ENCODE results near the gene UNC13A.
A peak's percentile ranks its signal among the peaks of the same experiment; 100 is the strongest.
"Not testable (repeated sequence)": the region's sequence is repeated elsewhere in the genome, so short reads cannot be mapped to it uniquely, and the experiment has no call there.

The UNC13A gene

GRCh38 chr19:17567940-17568339 is 120.2 kb downstream of the UNC13A start:
- no peaks in the 10 kb centered on the region for H3K27me3 ChIP-seq (ENCODE audit: low read depth)
- in situ Hi-C loops (cut with MboI; ENCODE audit: low sequenced_read_pairs) = no loop called here
- no peak overlapping the region for H3K4me3 ChIP-seq
- no peaks in the 10 kb centered on the region for H3K4me1 ChIP-seq
- no peaks in the 10 kb centered on the region for H3K9me3 ChIP-seq
- peaks cover 78% of the 10 kb centered on the region for H3K36me3 ChIP-seq (replicated peaks)
- no peak for DNase-seq (ENCODE audit: low spot score in 2 of 2)

- in situ Hi-C loops (cut with MboI; ENCODE audit: low sequenced_read_pairs) = no loop called here
- no peak for DNase-seq (ENCODE audit: low spot score in 2 of 2)
- H3K4me1 ChIP-seq = no peaks in the 10 kb centered on the region
- peaks cover 70% of the 10 kb centered on the region for H3K36me3 ChIP-seq (replicated peaks)
- no peaks in the 10 kb centered on the region for H3K27me3 ChIP-seq (ENCODE audit: low read depth)
- no peaks in the 10 kb centered on the region for H3K9me3 ChIP-seq
- no peak overlapping the region for H3K4me3 ChIP-seq
These were observed 122.5 kb downstream of the UNC13A start for GRCh38 chr19:17565611-17566010.

GRCh38 chr19:17564781-17565180 is 123.4 kb downstream of the UNC13A start:
- peaks cover 70% of the 10 kb centered on the region for H3K36me3 ChIP-seq (replicated peaks)

GRCh38 chr19:17562561-17562960 is 125.6 kb downstream of the UNC13A start:
- H3K4me3 ChIP-seq = no peak overlapping the region
- in situ Hi-C loops (cut with MboI; ENCODE audit: low sequenced_read_pairs) = no loop called here
- H3K9me3 ChIP-seq = no peaks in the 10 kb centered on the region
- no peaks in the 10 kb centered on the region for H3K4me1 ChIP-seq
- no peak for DNase-seq (ENCODE audit: low spot score in 2 of 2)
- no peaks in the 10 kb centered on the region for H3K27me3 ChIP-seq (ENCODE audit: low read depth)
- peaks cover 57% of the 10 kb centered on the region for H3K36me3 ChIP-seq (replicated peaks)

More at GRCh38 chr19:17564781-17565180, 123.4 kb downstream of the UNC13A start:
- no peak for DNase-seq (ENCODE audit: low spot score in 2 of 2)
- in situ Hi-C loops (cut with MboI; ENCODE audit: low sequenced_read_pairs) = no loop called here
- no peaks in the 10 kb centered on the region for H3K9me3 ChIP-seq
- H3K4me1 ChIP-seq = no peaks in the 10 kb centered on the region
- H3K4me3 ChIP-seq = no peak overlapping the region
- H3K27me3 ChIP-seq (ENCODE audit: low read depth) = no peaks in the 10 kb centered on the region

GRCh38 chr19:17562097-17562496 is 126.1 kb downstream of the UNC13A start:
- in situ Hi-C loops (cut with MboI; ENCODE audit: low sequenced_read_pairs) = no loop called here
- Histone ChIP-seq H3K4me3 (no peak overlapping the region), H3K9me3 (no peaks in the 10 kb centered on the region), H3K27me3 (ENCODE audit: low read depth) (no peaks in the 10 kb centered on the region), H3K36me3 (replicated peaks) (peaks cover 56% of the 10 kb centered on the region), H3K4me1 (no peaks in the 10 kb centered on the region)
- no peak for DNase-seq (ENCODE audit: low spot score in 2 of 2)

GRCh38 chr19:17560205-17560595 is 128.0 kb downstream of the UNC13A start:
- Histone ChIP-seq H3K4me1 (peaks cover 4% of the 10 kb centered on the region; the same call in 1 of the 2 replicates), H3K4me3 (no peak overlapping the region), H3K27me3 (ENCODE audit: low read depth) (no peaks in the 10 kb centered on the region), H3K9me3 (no peaks in the 10 kb centered on the region), H3K36me3 (replicated peaks) (peaks cover 44% of the 10 kb centered on the region)
- in situ Hi-C loops (cut with MboI; ENCODE audit: low sequenced_read_pairs) = no loop called here
- DNase-seq (ENCODE audit: low spot score in 2 of 2) = no peak

GRCh38 chr19:17557466-17557865 is 130.7 kb downstream of the UNC13A start:
- Histone ChIP-seq H3K4me3 (no peak overlapping the region), H3K36me3 (replicated peaks) (peaks cover 35% of the 10 kb centered on the region), H3K27me3 (ENCODE audit: low read depth) (no peaks in the 10 kb centered on the region), H3K4me1 (peaks cover 12% of the 10 kb centered on the region), H3K9me3 (no peaks in the 10 kb centered on the region)
- in situ Hi-C loops (cut with MboI; ENCODE audit: low sequenced_read_pairs) = no loop called here
- DNase-seq (ENCODE audit: low spot score in 2 of 2) = no peak

- H3K4me3 ChIP-seq = peak overlapping the region; percentile 87
These were observed 131.2 kb downstream of the UNC13A start for GRCh38 chr19:17556995-17557394.

GRCh38 chr19:17555929-17556813 is 132.0 kb downstream of the UNC13A start:
- Histone ChIP-seq H3K27me3 (ENCODE audit: low read depth) (no peaks in the 10 kb centered on the region), H3K4me1 (peaks cover 12% of the 10 kb centered on the region), H3K4me3 (peak overlapping the region; percentile 87), H3K36me3 (replicated peaks) (peaks cover 27% of the 10 kb centered on the region), H3K9me3 (no peaks in the 10 kb centered on the region)
- in situ Hi-C loops (cut with MboI; ENCODE audit: low sequenced_read_pairs) = no loop called here
- peak; percentile 20 to 59 for DNase-seq (ENCODE audit: low spot score in 2 of 2)

More at GRCh38 chr19:17556995-17557394, 131.2 kb downstream of the UNC13A start:
- Histone ChIP-seq H3K4me1 (peaks cover 12% of the 10 kb centered on the region), H3K36me3 (replicated peaks) (peaks cover 32% of the 10 kb centered on the region), H3K9me3 (no peaks in the 10 kb centered on the region), H3K27me3 (ENCODE audit: low read depth) (no peaks in the 10 kb centered on the region)
- no peak for DNase-seq (ENCODE audit: low spot score in 2 of 2)
- in situ Hi-C loops (cut with MboI; ENCODE audit: low sequenced_read_pairs) = no loop called here

- Histone ChIP-seq H3K4me3 (peak within 1 kb of the TSS; percentile 87), H3K27me3 (ENCODE audit: low read depth) (no peaks in the 10 kb centered on the region), H3K4me1 (peaks cover 12% of the 10 kb centered on the region), H3K36me3 (replicated peaks) (peaks cover 20% of the 10 kb centered on the region), H3K9me3 (no peaks in the 10 kb centered on the region)
- DNase-seq (ENCODE audit: low spot score in 2 of 2) = peak; percentile 91 to 100
- in situ Hi-C loops (cut with MboI; ENCODE audit: low sequenced_read_pairs) = no loop called here
These were observed 132.7 kb downstream of the UNC13A start, which contains the start of gene COLGALT1 for GRCh38 chr19:17555480-17555928. Gene COLGALT1 (plus strand): TSS chr19:17555649. CDS start chr19:17555714, 65 bp downstream.

GRCh38 chr19:17554968-17555479 is 133.1 kb downstream of the UNC13A start:
- no peaks in the 10 kb centered on the region for H3K27me3 ChIP-seq (ENCODE audit: low read depth)
- H3K4me3 ChIP-seq = peak overlapping the region; percentile 87
- DNase-seq (ENCODE audit: low spot score in 2 of 2) = no peak
- in situ Hi-C loops (cut with MboI; ENCODE audit: low sequenced_read_pairs) = no loop called here
- H3K36me3 ChIP-seq (replicated peaks) = peaks cover 16% of the 10 kb centered on the region
- H3K9me3 ChIP-seq = no peaks in the 10 kb centered on the region
- H3K4me1 ChIP-seq = peaks cover 12% of the 10 kb centered on the region

GRCh38 chr19:17553256-17553655 is 134.9 kb downstream of the UNC13A start:
- no peaks in the 10 kb centered on the region for H3K27me3 ChIP-seq (ENCODE audit: low read depth)
- no peaks in the 10 kb centered on the region for H3K9me3 ChIP-seq
- peaks cover 12% of the 10 kb centered on the region for H3K4me1 ChIP-seq
- H3K4me3 ChIP-seq = no peak overlapping the region
- H3K36me3 ChIP-seq (replicated peaks) = peaks cover 9% of the 10 kb centered on the region
- peak in 1 of 2 experiments; percentile 38 for DNase-seq (ENCODE audit: low spot score in 2 of 2)
- in situ Hi-C loops (cut with MboI; ENCODE audit: low sequenced_read_pairs) = no loop called here

GRCh38 chr19:17552735-17553134 is 135.4 kb downstream of the UNC13A start:
- peaks cover 12% of the 10 kb centered on the region for H3K4me1 ChIP-seq
- H3K4me3 ChIP-seq; H3K36me3 ChIP-seq (replicated peaks); H3K9me3 ChIP-seq; DNase-seq (ENCODE audit: low spot score in 2 of 2); H3K27me3 ChIP-seq (ENCODE audit: low read depth); in situ Hi-C loops (cut with MboI; ENCODE audit: low sequenced_read_pairs): not testable (repeated sequence)
